ENCODE data around the gene MRAS.
A peak's percentile ranks its signal among the peaks of the same experiment; 100 is the strongest.
"Not testable (repeated sequence)": the region's sequence is repeated elsewhere in the genome, so short reads cannot be mapped to it uniquely, and the experiment has no call there.

MRAS gene

GRCh38 chr3:138389841-138390581, 41.6 kb downstream of the MRAS start:
- peak; percentile 42 for DNase-seq (ENCODE audit: low spot score)

GRCh38 chr3:138390582-138390932, 42.2 kb downstream of the MRAS start:
- DNase-seq (ENCODE audit: low spot score) = no peak

- DNase-seq (ENCODE audit: low spot score) = peak; percentile 49
These were observed 45.8 kb downstream of the MRAS start for GRCh38 chr3:138394156-138394555.

- DNase-seq (ENCODE audit: low spot score) = peak; percentile 30
These were observed 46.3 kb downstream of the MRAS start for GRCh38 chr3:138394686-138395085.

GRCh38 chr3:138395865-138396751, 47.7 kb downstream of the MRAS start:
- DNase-seq (ENCODE audit: low spot score) = peak; percentile 49

GRCh38 chr3:138396752-138397410, 48.5 kb downstream of the MRAS start:
- DNase-seq (ENCODE audit: low spot score) = peak; percentile 42

- no peak for DNase-seq (ENCODE audit: low spot score)
These were observed 49.6 kb downstream of the MRAS start for GRCh38 chr3:138397983-138398382.

GRCh38 chr3:138398791-138399575, 50.6 kb downstream of the MRAS start:
- DNase-seq (ENCODE audit: low spot score) = peak; percentile 45

GRCh38 chr3:138399766-138400165, 51.4 kb downstream of the MRAS start:
- DNase-seq (ENCODE audit: low spot score) = no peak

- DNase-seq (ENCODE audit: low spot score) = peak; percentile 36
These were observed 52.3 kb downstream of the MRAS start for GRCh38 chr3:138400651-138401070.

GRCh38 chr3:138401834-138402233, 53.5 kb downstream of the MRAS start:
- DNase-seq (ENCODE audit: low spot score) = no peak

- peak; percentile 30 for DNase-seq (ENCODE audit: low spot score)
These were observed 55.7 kb downstream of the MRAS start for GRCh38 chr3:138404121-138404520.

GRCh38 chr3:138405001-138405400, 56.6 kb downstream of the MRAS start:
- peak; percentile 55 for DNase-seq (ENCODE audit: low spot score)

- DNase-seq (ENCODE audit: low spot score) = peak; percentile 23
These were observed 57.1 kb downstream of the MRAS start for GRCh38 chr3:138405486-138405885.

GRCh38 chr3:138406606-138407005, 58.2 kb downstream of the MRAS start:
- peak; percentile 11 for DNase-seq (ENCODE audit: low spot score)

- no peak for DNase-seq (ENCODE audit: low spot score)
These were observed 59.0 kb downstream of the MRAS start for GRCh38 chr3:138407236-138407907.

- DNase-seq (ENCODE audit: low spot score) = no peak
These were observed 60.6 kb downstream of the MRAS start for GRCh38 chr3:138408751-138409570.

GRCh38 chr3:138412821-138413551, 64.6 kb downstream of the MRAS start:
- DNase-seq (ENCODE audit: low spot score) = no peak

GRCh38 chr3:138416236-138416635, 67.9 kb downstream of the MRAS start:
- not testable (repeated sequence) for DNase-seq (ENCODE audit: low spot score)

- DNase-seq (ENCODE audit: low spot score) = peak; percentile 73
These were observed 69.2 kb downstream of the MRAS start for GRCh38 chr3:138417559-138417982.
